Measurements from ENCODE around the gene RIT2.

The RIT2 gene

GRCh38 chr18:42792731-42793130, 322.8 kb downstream of the RIT2 start:
- DNase-seq, result no peak
- no peaks in the 10 kb centered on the region for H3K9me3 ChIP-seq (replicated peaks; ENCODE audit: insufficient read depth, low read length)
- H3K9ac ChIP-seq (ENCODE audit: low read length), result no peak overlapping the region
- H3F3A ChIP-seq (ENCODE audit: insufficient read depth, low read length), result no peaks in the 10 kb centered on the region
- no peak overlapping the region for H3K4me2 ChIP-seq (ENCODE audit: low read depth, low read length)
- no peaks in the 10 kb centered on the region for H4K20me1 ChIP-seq (ENCODE audit: insufficient read depth, low read length)
- no peak overlapping the region for H3K4me3 ChIP-seq (ENCODE audit: low read length)
- H3K27ac ChIP-seq (ENCODE audit: low read length), result no peak overlapping the region
- H3K4me1 ChIP-seq (ENCODE audit: low read length), result no peaks in the 10 kb centered on the region
- H3K79me2 ChIP-seq (ENCODE audit: low read length), result no peaks in the 10 kb centered on the region
- no peaks in the 10 kb centered on the region for H3K9me2 ChIP-seq (replicated peaks; ENCODE audit: insufficient read depth, low read length)
- H2AFZ ChIP-seq (ENCODE audit: low read length), result no peak overlapping the region
- no peaks in the 10 kb centered on the region for H3K27me3 ChIP-seq (replicated peaks; ENCODE audit: insufficient read depth, low read length)
- H3K36me3 ChIP-seq (replicated peaks; ENCODE audit: insufficient read depth, low read length), result no peaks in the 10 kb centered on the region
- TF ChIP-seq CTCF (IDR thresholded peaks at IDR 0.05; ENCODE audit: low read length) (no peak), EZH2phosphoT487 (IDR thresholded peaks at IDR 0.05; ENCODE audit: low read length) (no peak), EZH2 (optimal IDR thresholded peaks at IDR 0.05; ENCODE audit: low read depth, low read length) (no peak)

GRCh38 chr18:42784632-42785031, 330.9 kb downstream of the RIT2 start:
- no peaks in the 10 kb centered on the region for H3F3A ChIP-seq (ENCODE audit: insufficient read depth, low read length)
- no peaks in the 10 kb centered on the region for H3K9me2 ChIP-seq (replicated peaks; ENCODE audit: insufficient read depth, low read length)
- H3K9ac ChIP-seq (ENCODE audit: low read length), result no peak overlapping the region
- no peaks in the 10 kb centered on the region for H3K36me3 ChIP-seq (replicated peaks; ENCODE audit: insufficient read depth, low read length)
- no peaks in the 10 kb centered on the region for H3K27me3 ChIP-seq (replicated peaks; ENCODE audit: insufficient read depth, low read length)
- H3K4me1 ChIP-seq (ENCODE audit: low read length), result no peaks in the 10 kb centered on the region
- H3K9me3 ChIP-seq (replicated peaks; ENCODE audit: insufficient read depth, low read length), result no peaks in the 10 kb centered on the region
- DNase-seq, result no peak
- no peak overlapping the region for H2AFZ ChIP-seq (ENCODE audit: low read length)
- H3K27ac ChIP-seq (ENCODE audit: low read length), result no peak overlapping the region
- H3K79me2 ChIP-seq (ENCODE audit: low read length), result no peaks in the 10 kb centered on the region
- TF ChIP-seq EZH2 (optimal IDR thresholded peaks at IDR 0.05; ENCODE audit: low read depth, low read length), result no peak
- no peak for TF ChIP-seq EZH2phosphoT487 (IDR thresholded peaks at IDR 0.05; ENCODE audit: low read length)
- TF ChIP-seq CTCF (IDR thresholded peaks at IDR 0.05; ENCODE audit: low read length), result no peak
- no peaks in the 10 kb centered on the region for H4K20me1 ChIP-seq (ENCODE audit: insufficient read depth, low read length)
- no peak overlapping the region for H3K4me2 ChIP-seq (ENCODE audit: low read depth, low read length)
- no peak overlapping the region for H3K4me3 ChIP-seq (ENCODE audit: low read length)

- TF ChIP-seq EZH2 (optimal IDR thresholded peaks at IDR 0.05; ENCODE audit: low read depth, low read length) (no peak), CTCF (IDR thresholded peaks at IDR 0.05; ENCODE audit: low read length) (no peak), EZH2phosphoT487 (IDR thresholded peaks at IDR 0.05; ENCODE audit: low read length) (no peak)
- Histone ChIP-seq H2AFZ (ENCODE audit: low read length) (no peak overlapping the region), H3K4me2 (ENCODE audit: low read depth, low read length) (no peak overlapping the region), H3K27ac (ENCODE audit: low read length) (no peak overlapping the region), H4K20me1 (ENCODE audit: insufficient read depth, low read length) (no peaks in the 10 kb centered on the region), H3K9ac (ENCODE audit: low read length) (no peak overlapping the region), H3K9me2 (replicated peaks; ENCODE audit: insufficient read depth, low read length) (no peaks in the 10 kb centered on the region), H3K4me3 (ENCODE audit: low read length) (no peak overlapping the region), H3K9me3 (replicated peaks; ENCODE audit: insufficient read depth, low read length) (no peaks in the 10 kb centered on the region), H3K79me2 (ENCODE audit: low read length) (no peaks in the 10 kb centered on the region), H3F3A (ENCODE audit: insufficient read depth, low read length) (no peaks in the 10 kb centered on the region), H3K4me1 (ENCODE audit: low read length) (no peaks in the 10 kb centered on the region), H3K36me3 (replicated peaks; ENCODE audit: insufficient read depth, low read length) (no peaks in the 10 kb centered on the region), H3K27me3 (replicated peaks; ENCODE audit: insufficient read depth, low read length) (no peaks in the 10 kb centered on the region)
- no peak for DNase-seq
Observed at GRCh38 chr18:42782929-42783328, 332.6 kb downstream of the RIT2 start.
